ENCODE results near the gene FAM114A1. TPM values are rescaled to one million over a fixed set of nuclear protein-coding genes. Genes with fewer than 3 reads are reported as not detected.
"Not testable (repeated sequence)": the region's sequence is repeated elsewhere in the genome, so short reads cannot be mapped to it uniquely, and the experiment has no call there.

FAM114A1 gene
- total RNA-seq, 1 donor from 2014 or later = 57.4 TPM

DNA sequence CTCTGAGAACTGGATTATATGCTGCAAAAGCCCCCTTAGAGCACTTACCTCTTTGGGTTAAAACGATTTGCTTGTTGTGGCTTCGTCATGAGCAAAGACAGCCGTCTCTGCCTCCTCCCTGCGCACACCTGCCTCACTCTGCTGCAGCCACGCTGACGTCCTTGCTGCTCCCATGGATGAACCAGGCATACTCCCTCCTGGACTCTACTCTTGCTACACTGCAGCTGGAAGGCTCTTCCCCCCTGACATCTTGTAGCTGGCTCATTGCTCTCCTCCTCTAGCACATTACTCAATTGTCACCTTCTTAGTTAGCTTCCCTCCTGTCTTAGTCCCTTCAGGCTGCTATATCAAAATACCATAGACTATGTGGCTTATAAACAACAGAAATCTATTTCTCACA lies 59.3 kb downstream of the FAM114A1 start:
- peaks cover 0 to 5% (median 0%) of the 10 kb centered on the region in 3 donors for H3K4me1 ChIP-seq (ENCODE audit: control insufficient read depth in 3 of 3, insufficient read depth in 3 of 3, low read length in 3 of 3)
- no peaks in the 10 kb centered on the region for H3K27me3 ChIP-seq (ENCODE audit: control insufficient read depth in 3 of 3, insufficient read depth in 3 of 3, low read length in 3 of 3)
- H3K36me3 ChIP-seq (ENCODE audit: control insufficient read depth in 3 of 3, insufficient read depth in 3 of 3, low read length in 3 of 3) = peaks cover 21 to 46% (median 34%) of the 10 kb centered on the region in 3 donors
- H3K9ac ChIP-seq (ENCODE audit: low read depth in 1 of 3, low read length in 3 of 3) = no peak overlapping the region
- H3K4me3 ChIP-seq (ENCODE audit: low read length in 3 of 3) = no peak overlapping the region
- no peak overlapping the region for H3K27ac ChIP-seq (ENCODE audit: low read depth, low read length)
- no peaks in the 10 kb centered on the region for H3K9me3 ChIP-seq (ENCODE audit: control insufficient read depth in 3 of 3, low read length in 3 of 3)

DNA sequence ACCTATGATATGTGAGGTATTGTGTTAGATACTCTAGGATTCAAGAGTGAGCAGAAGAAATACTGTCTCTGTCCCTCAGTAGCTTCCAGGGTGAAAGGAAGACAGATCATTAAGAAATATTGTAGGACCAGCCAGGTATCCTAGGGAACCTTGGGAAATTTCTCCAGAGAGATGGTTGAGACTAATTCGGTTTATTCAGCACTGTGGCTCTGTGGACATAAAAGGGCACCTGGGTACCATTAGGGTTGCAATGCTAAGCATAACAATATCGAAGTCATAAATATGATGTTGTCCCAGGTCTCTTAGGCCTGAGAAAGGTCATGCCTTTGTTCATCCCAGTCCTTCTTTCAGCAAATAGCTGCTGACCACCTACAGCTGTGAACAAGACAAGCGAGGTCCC lies 61.0 kb downstream of the FAM114A1 start:
- Histone ChIP-seq H3K4me3 (ENCODE audit: low read length in 3 of 3) (no peak overlapping the region), H3K9ac (ENCODE audit: low read depth in 1 of 3, low read length in 3 of 3) (no peak overlapping the region), H3K36me3 (ENCODE audit: control insufficient read depth in 3 of 3, insufficient read depth in 3 of 3, low read length in 3 of 3) (peaks cover 30 to 43% (median 37%) of the 10 kb centered on the region in 3 donors), H3K4me1 (ENCODE audit: control insufficient read depth in 3 of 3, insufficient read depth in 3 of 3, low read length in 3 of 3) (peaks cover 0 to 5% (median 0%) of the 10 kb centered on the region in 3 donors), H3K27ac (ENCODE audit: low read depth, low read length) (no peak overlapping the region), H3K27me3 (ENCODE audit: control insufficient read depth in 3 of 3, insufficient read depth in 3 of 3, low read length in 3 of 3) (no peaks in the 10 kb centered on the region), H3K9me3 (ENCODE audit: control insufficient read depth in 3 of 3, low read length in 3 of 3) (no peaks in the 10 kb centered on the region)

DNA sequence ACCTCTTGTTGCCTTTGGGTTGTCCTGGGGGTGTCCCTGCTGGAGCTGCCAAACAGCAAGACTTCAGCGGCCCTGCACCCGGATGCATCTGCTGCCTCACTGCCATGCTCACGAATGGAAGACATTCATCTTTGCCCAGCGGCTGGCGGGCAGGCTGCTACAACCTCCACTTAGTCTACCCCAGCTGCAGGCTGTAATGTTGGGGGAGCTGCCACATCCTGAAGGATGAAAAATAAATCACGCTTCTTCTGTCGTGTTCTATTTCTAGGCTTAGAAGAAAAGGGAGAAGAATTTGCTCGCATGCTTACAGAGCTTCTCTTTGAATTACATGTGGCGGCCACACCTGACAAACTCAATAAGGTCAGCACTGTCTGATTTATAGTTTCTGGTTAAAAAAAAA lies 61.4 kb downstream of the FAM114A1 start:
- no peak overlapping the region for H3K27ac ChIP-seq (ENCODE audit: low read depth, low read length)
- peaks cover 0 to 5% (median 0%) of the 10 kb centered on the region in 3 donors for H3K4me1 ChIP-seq (ENCODE audit: control insufficient read depth in 3 of 3, insufficient read depth in 3 of 3, low read length in 3 of 3)
- peaks cover 30 to 42% (median 37%) of the 10 kb centered on the region in 3 donors for H3K36me3 ChIP-seq (ENCODE audit: control insufficient read depth in 3 of 3, insufficient read depth in 3 of 3, low read length in 3 of 3)
- H3K9ac ChIP-seq (ENCODE audit: low read depth in 1 of 3, low read length in 3 of 3) = no peak overlapping the region
- H3K27me3 ChIP-seq (ENCODE audit: control insufficient read depth in 3 of 3, insufficient read depth in 3 of 3, low read length in 3 of 3) = no peaks in the 10 kb centered on the region
- no peaks in the 10 kb centered on the region for H3K9me3 ChIP-seq (ENCODE audit: control insufficient read depth in 3 of 3, low read length in 3 of 3)
- no peak overlapping the region for H3K4me3 ChIP-seq (ENCODE audit: low read length in 3 of 3)

DNA sequence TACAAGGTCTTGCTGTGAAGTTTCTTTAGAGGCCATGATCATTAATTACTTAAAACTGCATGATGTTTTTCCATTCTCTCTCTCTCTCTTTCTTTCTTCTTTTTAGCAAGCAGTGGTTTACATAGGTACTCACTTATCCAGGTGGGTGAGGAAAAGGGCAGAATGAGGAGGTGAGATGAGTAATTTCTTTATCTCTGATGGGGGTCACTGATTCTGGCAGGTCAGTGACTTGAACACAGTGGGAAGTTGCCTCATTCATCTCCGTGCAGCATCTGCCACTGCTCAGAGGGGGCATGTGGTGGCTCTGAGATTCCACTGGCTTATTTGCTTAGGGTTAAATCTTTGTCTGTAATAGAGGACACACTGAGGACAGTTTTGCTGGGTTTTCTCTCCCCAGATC lies 62.6 kb downstream of the FAM114A1 start:
- Histone ChIP-seq H3K36me3 (ENCODE audit: control insufficient read depth in 3 of 3, insufficient read depth in 3 of 3, low read length in 3 of 3) (peaks cover 30 to 51% (median 40%) of the 10 kb centered on the region in 3 donors), H3K4me1 (ENCODE audit: control insufficient read depth in 3 of 3, insufficient read depth in 3 of 3, low read length in 3 of 3) (peaks cover 0 to 5% (median 0%) of the 10 kb centered on the region in 3 donors), H3K4me3 (ENCODE audit: low read length in 3 of 3) (no peak overlapping the region), H3K27me3 (ENCODE audit: control insufficient read depth in 3 of 3, insufficient read depth in 3 of 3, low read length in 3 of 3) (no peaks in the 10 kb centered on the region), H3K9me3 (ENCODE audit: control insufficient read depth in 3 of 3, low read length in 3 of 3) (no peaks in the 10 kb centered on the region), H3K27ac (ENCODE audit: low read depth, low read length) (no peak overlapping the region), H3K9ac (ENCODE audit: low read depth in 1 of 3, low read length in 3 of 3) (no peak overlapping the region)

DNA sequence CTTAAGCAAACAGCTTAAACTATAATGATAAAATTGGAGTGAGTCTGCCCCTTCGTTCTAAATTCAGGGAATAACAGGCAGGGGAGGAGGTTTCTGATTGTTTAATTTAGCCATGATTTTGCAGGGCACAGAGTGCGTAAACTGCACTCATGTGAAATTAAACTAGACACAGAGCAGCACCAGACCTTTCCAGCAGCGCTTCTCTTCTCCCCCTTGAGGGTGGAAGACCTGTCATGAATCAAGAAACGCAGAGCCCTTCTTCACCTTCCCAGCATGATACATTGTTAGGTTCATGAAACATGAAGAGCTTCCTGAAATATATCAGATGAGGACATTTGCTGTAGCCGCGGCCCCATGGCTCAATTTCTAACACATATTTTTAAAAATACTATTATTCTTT lies 63.1 kb downstream of the FAM114A1 start:
- peaks cover 30 to 56% (median 44%) of the 10 kb centered on the region in 3 donors for H3K36me3 ChIP-seq (ENCODE audit: control insufficient read depth in 3 of 3, insufficient read depth in 3 of 3, low read length in 3 of 3)
- no peak overlapping the region for H3K4me3 ChIP-seq (ENCODE audit: low read length in 3 of 3)
- no peak overlapping the region for H3K27ac ChIP-seq (ENCODE audit: low read depth, low read length)
- no peaks in the 10 kb centered on the region for H3K9me3 ChIP-seq (ENCODE audit: control insufficient read depth in 3 of 3, low read length in 3 of 3)
- H3K9ac ChIP-seq (ENCODE audit: low read depth in 1 of 3, low read length in 3 of 3) = no peak overlapping the region
- H3K27me3 ChIP-seq (ENCODE audit: control insufficient read depth in 3 of 3, insufficient read depth in 3 of 3, low read length in 3 of 3) = no peaks in the 10 kb centered on the region
- peaks cover 0 to 5% (median 0%) of the 10 kb centered on the region in 3 donors for H3K4me1 ChIP-seq (ENCODE audit: control insufficient read depth in 3 of 3, insufficient read depth in 3 of 3, low read length in 3 of 3)

DNA sequence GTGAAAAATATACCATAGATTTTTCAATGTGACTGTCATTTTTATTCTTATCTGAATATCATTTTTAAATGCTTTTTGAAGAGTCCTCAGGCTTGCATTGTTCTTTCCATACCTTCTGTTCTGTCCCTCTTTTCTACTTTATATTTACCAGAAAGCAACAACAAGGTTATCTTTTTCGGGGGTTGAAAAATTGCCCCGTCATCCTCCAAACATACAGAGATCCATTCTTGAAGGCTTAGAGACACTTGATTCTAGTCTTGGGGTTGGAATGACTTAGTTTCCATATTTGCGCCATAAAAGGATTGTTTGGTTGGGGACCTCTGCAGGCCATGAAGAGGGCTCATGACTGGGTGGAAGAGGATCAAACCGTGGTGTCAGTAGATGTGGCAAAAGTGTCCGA lies 63.5 kb downstream of the FAM114A1 start:
- no peak overlapping the region for H3K27ac ChIP-seq (ENCODE audit: low read depth, low read length)
- H3K9ac ChIP-seq (ENCODE audit: low read depth in 1 of 3, low read length in 3 of 3) = no peak overlapping the region
- peaks cover 28 to 56% (median 42%) of the 10 kb centered on the region in 3 donors for H3K36me3 ChIP-seq (ENCODE audit: control insufficient read depth in 3 of 3, insufficient read depth in 3 of 3, low read length in 3 of 3)
- no peak overlapping the region for H3K4me3 ChIP-seq (ENCODE audit: low read length in 3 of 3)
- H3K9me3 ChIP-seq (ENCODE audit: control insufficient read depth in 3 of 3, low read length in 3 of 3) = no peaks in the 10 kb centered on the region
- peaks cover 0 to 2% (median 0%) of the 10 kb centered on the region in 3 donors for H3K4me1 ChIP-seq (ENCODE audit: control insufficient read depth in 3 of 3, insufficient read depth in 3 of 3, low read length in 3 of 3)
- H3K27me3 ChIP-seq (ENCODE audit: control insufficient read depth in 3 of 3, insufficient read depth in 3 of 3, low read length in 3 of 3) = no peaks in the 10 kb centered on the region

DNA sequence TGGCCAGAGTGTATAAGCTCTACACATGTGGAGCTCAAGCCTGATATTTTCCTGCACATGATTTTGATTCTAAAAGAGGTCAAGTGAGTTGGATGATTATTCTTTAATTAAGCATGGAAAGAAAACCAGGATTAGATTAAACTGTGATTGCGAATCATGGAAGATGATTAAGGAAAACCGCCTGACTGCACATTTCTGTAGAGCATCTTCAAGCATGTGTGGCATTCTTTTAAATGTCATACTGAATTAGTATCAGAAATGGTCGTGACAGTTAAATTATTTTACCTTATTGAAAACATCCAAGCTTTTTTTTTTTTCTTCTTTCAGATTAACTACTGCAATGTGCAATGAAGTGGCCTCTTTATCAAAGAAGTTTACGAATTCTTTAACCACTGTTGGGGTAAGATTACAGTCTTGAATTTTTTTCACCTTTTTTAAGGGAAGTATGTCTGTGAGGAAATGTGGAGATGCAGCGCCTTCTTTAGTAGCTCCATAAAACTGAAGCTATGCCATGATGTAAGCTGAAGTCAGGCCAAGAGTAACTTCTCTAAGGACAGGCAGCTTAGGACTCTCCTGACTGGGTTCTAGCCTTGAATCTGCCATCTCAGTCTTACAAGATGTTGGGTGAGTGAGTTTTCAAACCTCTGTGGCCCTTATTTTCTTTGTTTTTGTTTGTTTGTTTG lies 67.9 kb downstream of the FAM114A1 start:
- Histone ChIP-seq H3K4me3 (ENCODE audit: low read length in 3 of 3) (no peak overlapping the region), H3K27me3 (ENCODE audit: control insufficient read depth in 3 of 3, insufficient read depth in 3 of 3, low read length in 3 of 3) (no peaks in the 10 kb centered on the region), H3K36me3 (ENCODE audit: control insufficient read depth in 3 of 3, insufficient read depth in 3 of 3, low read length in 3 of 3) (peaks cover 20 to 44% (median 34%) of the 10 kb centered on the region in 3 donors), H3K4me1 (ENCODE audit: control insufficient read depth in 3 of 3, insufficient read depth in 3 of 3, low read length in 3 of 3) (no peaks in the 10 kb centered on the region), H3K9me3 (ENCODE audit: control insufficient read depth in 3 of 3, low read length in 3 of 3) (no peaks in the 10 kb centered on the region), H3K9ac (ENCODE audit: low read depth in 1 of 3, low read length in 3 of 3) (no peak overlapping the region), H3K27ac (ENCODE audit: low read depth, low read length) (no peak overlapping the region)

DNA sequence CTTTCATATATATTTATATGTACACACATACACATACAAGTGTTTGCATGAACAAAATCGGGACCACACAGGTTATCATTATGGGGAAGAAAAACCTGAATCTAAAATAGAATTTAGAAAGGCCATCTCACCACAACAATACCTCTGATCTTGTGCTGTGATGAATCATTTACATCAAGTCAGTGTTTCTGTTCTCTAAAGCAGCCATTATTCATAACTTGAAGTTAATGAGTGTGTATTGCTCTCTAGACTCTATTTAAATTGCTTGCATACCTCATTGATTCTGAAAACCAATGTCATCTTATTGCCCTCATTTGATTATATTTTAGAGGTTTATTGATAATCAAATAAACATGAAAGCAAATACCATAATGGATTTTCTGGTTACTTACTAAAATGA lies 71.6 kb downstream of the FAM114A1 start:
- H3K9ac ChIP-seq (ENCODE audit: low read depth in 1 of 3, low read length in 3 of 3) = no peak overlapping the region
- peaks cover 0 to 22% (median 2%) of the 10 kb centered on the region in 3 donors for H3K4me1 ChIP-seq (ENCODE audit: control insufficient read depth in 3 of 3, insufficient read depth in 3 of 3, low read length in 3 of 3)
- no peaks in the 10 kb centered on the region for H3K9me3 ChIP-seq (ENCODE audit: control insufficient read depth in 3 of 3, low read length in 3 of 3)
- H3K4me3 ChIP-seq (ENCODE audit: low read length in 3 of 3) = no peak overlapping the region
- peaks cover 7 to 31% (median 27%) of the 10 kb centered on the region in 3 donors for H3K36me3 ChIP-seq (ENCODE audit: control insufficient read depth in 3 of 3, insufficient read depth in 3 of 3, low read length in 3 of 3)
- H3K27ac ChIP-seq (ENCODE audit: low read depth, low read length) = no peak overlapping the region
- H3K27me3 ChIP-seq (ENCODE audit: control insufficient read depth in 3 of 3, insufficient read depth in 3 of 3, low read length in 3 of 3) = no peaks in the 10 kb centered on the region

DNA sequence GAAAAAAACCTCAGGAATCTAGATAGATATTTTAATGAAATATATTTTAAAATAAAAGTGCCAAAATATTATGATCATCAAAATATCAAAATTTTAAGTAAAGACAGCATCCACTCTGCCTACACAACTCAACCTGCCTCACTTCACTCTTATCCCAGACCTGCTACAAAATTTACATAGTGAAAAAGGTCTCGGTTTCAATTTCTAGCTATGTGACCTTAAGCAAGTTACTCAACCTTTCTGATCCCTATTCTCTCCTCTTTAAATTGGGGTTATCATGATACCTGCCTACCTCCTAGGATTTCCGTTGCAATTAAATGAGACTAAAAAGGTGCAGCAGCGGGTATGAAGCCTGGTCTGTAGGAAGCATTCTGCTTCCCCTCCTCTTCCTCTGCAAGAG lies 72.9 kb downstream of the FAM114A1 start:
- H3K9ac ChIP-seq (ENCODE audit: low read depth in 1 of 3, low read length in 3 of 3) = no peak overlapping the region
- no peak overlapping the region for H3K27ac ChIP-seq (ENCODE audit: low read depth, low read length)
- H3K9me3 ChIP-seq (ENCODE audit: control insufficient read depth in 3 of 3, low read length in 3 of 3) = no peaks in the 10 kb centered on the region
- H3K27me3 ChIP-seq (ENCODE audit: control insufficient read depth in 3 of 3, insufficient read depth in 3 of 3, low read length in 3 of 3) = no peaks in the 10 kb centered on the region
- peaks cover 9 to 25% (median 24%) of the 10 kb centered on the region in 3 donors for H3K36me3 ChIP-seq (ENCODE audit: control insufficient read depth in 3 of 3, insufficient read depth in 3 of 3, low read length in 3 of 3)
- peaks cover 0 to 22% (median 2%) of the 10 kb centered on the region in 3 donors for H3K4me1 ChIP-seq (ENCODE audit: control insufficient read depth in 3 of 3, insufficient read depth in 3 of 3, low read length in 3 of 3)
- H3K4me3 ChIP-seq (ENCODE audit: low read length in 3 of 3) = no peak overlapping the region

DNA sequence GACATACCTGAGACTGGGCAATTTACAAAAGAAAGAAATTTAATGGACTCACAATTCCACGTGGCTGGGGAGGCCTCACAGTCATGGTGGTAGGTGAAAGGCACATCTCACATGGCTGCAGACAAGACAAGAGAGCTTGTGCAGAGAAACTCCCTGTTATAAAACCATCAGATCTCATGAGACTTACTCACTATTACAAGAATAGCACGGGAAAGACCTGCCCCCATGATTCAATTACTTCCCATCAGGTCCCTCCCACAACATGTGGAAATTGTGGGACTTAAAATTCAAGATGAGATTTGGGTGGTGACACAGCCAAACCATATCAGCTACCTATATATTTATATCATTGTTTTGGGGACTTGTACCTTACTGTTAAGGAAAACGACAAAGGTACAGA lies 74.3 kb downstream of the FAM114A1 start:
- Histone ChIP-seq H3K4me3 (ENCODE audit: low read length in 3 of 3) (peak overlapping the region in 1 of 3 donors; percentile 38), H3K36me3 (ENCODE audit: control insufficient read depth in 3 of 3, insufficient read depth in 3 of 3, low read length in 3 of 3) (peaks cover 9 to 19% (median 18%) of the 10 kb centered on the region in 3 donors), H3K27ac (ENCODE audit: low read depth, low read length) (peak overlapping the region; percentile 75), H3K4me1 (ENCODE audit: control insufficient read depth in 3 of 3, insufficient read depth in 3 of 3, low read length in 3 of 3) (peaks cover 0 to 22% (median 2%) of the 10 kb centered on the region in 3 donors)
- H3K9ac ChIP-seq (ENCODE audit: low read depth in 1 of 3, low read length in 3 of 3); H3K9me3 ChIP-seq (ENCODE audit: control insufficient read depth in 3 of 3, low read length in 3 of 3); H3K27me3 ChIP-seq (ENCODE audit: control insufficient read depth in 3 of 3, insufficient read depth in 3 of 3, low read length in 3 of 3): not testable (repeated sequence)
